ENCODE measurements around the gene CDKN1B. TPM values are rescaled to one million over a fixed set of nuclear protein-coding genes. Genes with fewer than 3 reads are reported as not detected.

Gene CDKN1B
- total RNA-seq, 1 experiment from 2014 or later = 25.9 TPM

DNA sequence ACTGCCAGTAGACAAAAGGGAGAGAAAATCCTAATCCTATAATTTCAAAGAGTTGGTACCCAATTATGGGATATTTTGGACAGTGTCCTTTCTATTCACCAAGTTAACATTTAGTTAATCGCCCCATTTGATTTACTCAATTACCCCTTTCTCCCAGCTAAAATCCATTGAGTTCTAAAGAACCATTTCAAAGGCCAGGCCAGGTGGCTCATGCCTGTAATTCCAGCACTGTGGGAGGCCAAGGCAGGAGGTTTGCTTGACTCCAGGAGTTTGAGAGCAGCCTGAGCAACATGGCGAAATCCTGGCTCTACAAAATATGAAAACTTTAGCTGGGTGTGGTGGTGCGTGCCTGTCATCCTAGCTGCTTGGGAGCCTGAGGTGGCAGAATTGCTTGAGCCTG lies 15.7 kb upstream of the CDKN1B start:
- Histone ChIP-seq H3K36me3 (ENCODE audit: control insufficient read depth, insufficient read depth, low read length) (no peaks in the 10 kb centered on the region), H3K27me3 (ENCODE audit: control insufficient read depth, insufficient read depth, low read length) (no peaks in the 10 kb centered on the region), H3K27ac (ENCODE audit: low read length) (no peak overlapping the region), H3K4me3 (ENCODE audit: low read depth in 2 of 2, low read length in 2 of 2) (no peak overlapping the region), H3K9me3 (ENCODE audit: control insufficient read depth, insufficient read depth, low read depth, low read length) (no peaks in the 10 kb centered on the region), H3K4me1 (ENCODE audit: control insufficient read depth, insufficient read depth, low read length) (peaks cover 13% of the 10 kb centered on the region)
- ChIA-PET CTCF (no interaction called here), POLR2A (no interaction called here)
- DNase-seq (ENCODE audit: low read depth, low spot score) (no peak), ATAC-seq (no peak)
- TF ChIP-seq POLR2AphosphoS5 (IDR thresholded peaks at IDR 0.05; ENCODE audit: low read depth, low read length) (no peak), SIN3A (IDR thresholded peaks at IDR 0.05; ENCODE audit: borderline replicate concordance, insufficient read depth, low read depth, low read length) (no peak), TCF7L2 (IDR thresholded peaks at IDR 0.05; ENCODE audit: low read depth, low read length) (no peak), REST (IDR thresholded peaks at IDR 0.05; ENCODE audit: insufficient read depth in 1 of 2, low read depth in 2 of 2, low read length in 1 of 2) (no peak)
- TF ChIP-seq, protein P1, sequence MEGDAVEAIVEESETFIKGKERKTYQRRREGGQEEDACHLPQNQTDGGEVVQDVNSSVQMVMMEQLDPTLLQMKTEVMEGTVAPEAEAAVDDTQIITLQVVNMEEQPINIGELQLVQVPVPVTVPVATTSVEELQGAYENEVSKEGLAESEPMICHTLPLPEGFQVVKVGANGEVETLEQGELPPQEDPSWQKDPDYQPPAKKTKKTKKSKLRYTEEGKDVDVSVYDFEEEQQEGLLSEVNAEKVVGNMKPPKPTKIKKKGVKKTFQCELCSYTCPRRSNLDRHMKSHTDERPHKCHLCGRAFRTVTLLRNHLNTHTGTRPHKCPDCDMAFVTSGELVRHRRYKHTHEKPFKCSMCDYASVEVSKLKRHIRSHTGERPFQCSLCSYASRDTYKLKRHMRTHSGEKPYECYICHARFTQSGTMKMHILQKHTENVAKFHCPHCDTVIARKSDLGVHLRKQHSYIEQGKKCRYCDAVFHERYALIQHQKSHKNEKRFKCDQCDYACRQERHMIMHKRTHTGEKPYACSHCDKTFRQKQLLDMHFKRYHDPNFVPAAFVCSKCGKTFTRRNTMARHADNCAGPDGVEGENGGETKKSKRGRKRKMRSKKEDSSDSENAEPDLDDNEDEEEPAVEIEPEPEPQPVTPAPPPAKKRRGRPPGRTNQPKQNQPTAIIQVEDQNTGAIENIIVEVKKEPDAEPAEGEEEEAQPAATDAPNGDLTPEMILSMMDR (IDR thresholded peaks at IDR 0.05) = no peak
- intact Hi-C loops (cut with micrococcal nuclease; ENCODE audit: unreplicated experiment) (loop anchor here (10.0 kb wide), 1 partner anchor 1117 kb away; no protein-coding TSS in a partner anchor), in situ Hi-C loops (cut with HindIII; ENCODE audit: low pct_unique_long_range_greater_than_20kb, low sequenced_read_pairs) (no loop called here)
- no TSS peak for BruUV-seq (replicated peaks)

GRCh38 chr12:12704593-12705230 lies 12.5 kb upstream of the CDKN1B start:
- Histone ChIP-seq H3K27me3 (ENCODE audit: control insufficient read depth, insufficient read depth, low read length) (no peaks in the 10 kb centered on the region), H3K27ac (ENCODE audit: low read length) (peak overlapping the region; percentile 42), H3K4me3 (ENCODE audit: low read depth in 2 of 2, low read length in 2 of 2) (no peak overlapping the region), H3K36me3 (ENCODE audit: control insufficient read depth, insufficient read depth, low read length) (no peaks in the 10 kb centered on the region), H3K4me1 (ENCODE audit: control insufficient read depth, insufficient read depth, low read length) (peaks cover 6% of the 10 kb centered on the region), H3K9me3 (ENCODE audit: control insufficient read depth, insufficient read depth, low read depth, low read length) (no peaks in the 10 kb centered on the region)
- ATAC-seq = peak; percentile 99
- DNase-seq (ENCODE audit: low read depth, low spot score) = no peak
- TF ChIP-seq SIN3A (IDR thresholded peaks at IDR 0.05; ENCODE audit: borderline replicate concordance, insufficient read depth, low read depth, low read length) (no peak), TCF7L2 (IDR thresholded peaks at IDR 0.05; ENCODE audit: low read depth, low read length) (no peak), REST (IDR thresholded peaks at IDR 0.05; ENCODE audit: insufficient read depth in 1 of 2, low read depth in 2 of 2, low read length in 1 of 2) (no peak), POLR2AphosphoS5 (IDR thresholded peaks at IDR 0.05; ENCODE audit: low read depth, low read length) (peak; percentile 29; the same call in 1 of the 2 replicates)
- TF ChIP-seq, protein P1 (IDR thresholded peaks at IDR 0.05) = peak; percentile 91
- BruUV-seq (replicated peaks) = no TSS peak
- CTCF ChIA-PET = no interaction called here
- in situ Hi-C loops (cut with HindIII; ENCODE audit: low pct_unique_long_range_greater_than_20kb, low sequenced_read_pairs) (no loop called here), intact Hi-C loops (cut with micrococcal nuclease; ENCODE audit: unreplicated experiment) (loop anchor here (2.0 to 10.0 kb wide), 2 partner anchors 328 to 1120 kb away; no protein-coding TSS in a partner anchor)
- POLR2A ChIA-PET = interaction anchor here (0.6 to 0.7 kb wide), 2 partner anchors 163 to 1105 kb away, joined by 10 to 12 read pairs; no protein-coding TSS in a partner anchor
